HG03064 (cell line): Measurements from ENCODE around the gene HDAC9.

ENCODE experiments used
- ATAC-seq: cut with Tn5 transposase; IDR thresholded peaks from one replicate; pipeline ENCODE4 v1.9.1; 2021; ENCODE audit warnings: low read depth; ENCODE audit not compliant: unreplicated experiment

HDAC9 gene

GRCh38 chr7:18521945-18522566 lies 26.5 kb downstream of the HDAC9 start:
- ATAC-seq = no peak

GRCh38 chr7:18524248-18524647 lies 28.7 kb downstream of the HDAC9 start:
- ATAC-seq = no peak

GRCh38 chr7:18526368-18526878 lies 30.9 kb downstream of the HDAC9 start:
- no peak for ATAC-seq

DNA sequence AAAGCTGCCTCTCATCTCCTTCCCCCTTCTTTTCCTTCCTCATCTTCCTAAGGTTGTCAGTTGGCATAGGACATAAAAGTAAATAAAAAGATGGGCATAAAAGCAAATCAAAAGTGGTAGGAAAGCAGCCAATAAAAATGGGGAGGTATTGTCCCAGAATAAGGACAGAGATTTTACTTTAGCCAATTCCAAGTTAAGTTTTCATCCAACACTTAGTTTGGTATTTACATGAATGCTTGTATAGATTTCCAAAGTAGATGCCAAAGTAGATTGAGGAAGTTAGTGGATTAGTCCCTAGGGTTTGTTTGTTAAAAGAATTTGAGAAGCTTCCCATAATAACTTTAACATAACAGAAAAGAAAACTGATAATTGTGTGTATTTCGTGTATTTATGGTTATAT lies 33.7 kb downstream of the HDAC9 start:
- no peak for ATAC-seq

- peak; percentile 85 for ATAC-seq
Measured at GRCh38 chr7:18530224-18531179, 35.0 kb downstream of the HDAC9 start.

DNA sequence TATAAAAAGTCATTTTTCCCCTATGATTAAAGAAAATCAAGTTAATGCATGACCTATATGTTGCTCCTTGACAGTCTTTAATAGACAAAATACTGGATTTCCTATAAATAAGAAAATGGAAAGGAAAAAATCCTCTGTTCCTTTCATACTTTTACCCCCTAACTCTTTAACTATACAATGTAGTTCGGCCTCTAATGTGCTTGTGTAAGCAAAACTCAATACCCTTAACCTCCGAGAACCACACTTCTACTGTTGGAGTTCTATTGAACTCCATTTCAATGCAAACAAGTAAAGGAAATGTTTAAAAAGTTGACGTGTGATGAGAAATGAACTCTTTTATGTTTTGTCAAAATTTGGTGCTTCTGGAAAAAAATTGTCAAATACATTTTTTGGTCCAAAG lies 36.0 kb downstream of the HDAC9 start:
- no peak for ATAC-seq

- ATAC-seq = no peak
Measured at GRCh38 chr7:18532813-18533212, 37.3 kb downstream of the HDAC9 start.

DNA sequence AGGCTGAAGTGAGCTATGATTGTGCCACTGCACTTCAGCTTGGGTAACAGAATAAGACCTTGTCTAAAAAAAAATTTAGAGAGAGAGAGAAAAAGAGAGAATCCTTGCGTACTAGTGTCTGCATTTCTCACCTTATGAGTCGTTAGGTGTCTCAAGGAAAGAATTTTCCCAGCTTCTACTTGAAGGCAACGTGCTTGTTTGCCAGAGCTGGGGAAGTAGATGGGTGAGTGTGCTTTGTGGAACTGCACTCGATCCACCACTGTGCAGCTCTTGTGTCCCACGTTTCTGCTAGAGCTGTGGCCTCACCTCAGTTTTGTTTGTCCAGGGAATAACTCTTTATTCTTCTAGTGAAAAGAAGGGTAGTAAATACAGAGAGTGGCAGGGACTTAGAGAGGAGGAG lies 38.9 kb downstream of the HDAC9 start:
- ATAC-seq = no peak

DNA sequence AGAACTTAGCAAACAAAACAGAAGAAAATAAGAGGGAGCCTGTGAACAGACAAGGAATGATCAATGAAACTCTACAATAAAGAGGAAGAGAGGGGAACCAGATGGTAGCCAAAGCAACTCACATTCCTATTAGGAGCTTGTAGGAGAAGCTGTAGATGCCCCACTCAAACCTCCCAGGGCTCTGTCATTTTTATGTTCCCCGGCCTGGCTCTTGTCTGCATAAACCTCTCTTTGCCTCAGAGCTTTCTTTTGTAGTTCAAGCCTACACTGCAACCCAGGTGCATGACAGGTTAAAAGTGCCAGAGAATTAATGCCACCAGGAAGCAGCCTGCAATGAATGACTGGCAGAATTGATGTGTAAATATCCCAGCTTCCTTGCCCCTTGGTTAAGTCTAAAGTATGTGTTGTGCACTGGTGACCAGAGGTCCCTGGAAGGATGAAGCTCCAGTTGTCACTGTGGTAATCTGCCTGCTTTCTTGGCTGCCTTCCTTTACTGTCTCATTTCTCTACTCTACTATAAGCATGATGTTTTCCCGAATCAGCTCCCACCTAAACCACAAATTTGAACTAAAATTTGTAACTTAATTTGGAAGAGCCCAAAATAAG lies 40.4 kb downstream of the HDAC9 start:
- ATAC-seq = no peak

DNA sequence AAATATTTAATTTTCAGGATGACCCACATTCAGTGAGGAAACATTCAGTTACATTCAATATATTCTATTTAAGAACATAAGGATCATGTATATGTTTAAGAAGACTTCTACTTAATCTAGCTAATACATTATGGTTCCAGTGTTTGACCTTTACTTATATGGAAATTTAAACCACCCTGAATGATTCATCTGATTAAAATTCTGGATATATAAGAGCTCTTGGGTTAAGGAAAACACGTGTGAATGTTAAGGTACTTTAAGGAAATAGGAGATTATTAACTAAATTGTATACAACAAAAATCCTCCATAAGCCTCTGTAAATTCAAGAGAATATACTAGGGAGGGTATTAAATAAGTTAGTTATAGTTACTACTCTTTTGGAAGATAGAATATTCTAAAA lies 40.9 kb downstream of the HDAC9 start:
- ATAC-seq = no peak

DNA sequence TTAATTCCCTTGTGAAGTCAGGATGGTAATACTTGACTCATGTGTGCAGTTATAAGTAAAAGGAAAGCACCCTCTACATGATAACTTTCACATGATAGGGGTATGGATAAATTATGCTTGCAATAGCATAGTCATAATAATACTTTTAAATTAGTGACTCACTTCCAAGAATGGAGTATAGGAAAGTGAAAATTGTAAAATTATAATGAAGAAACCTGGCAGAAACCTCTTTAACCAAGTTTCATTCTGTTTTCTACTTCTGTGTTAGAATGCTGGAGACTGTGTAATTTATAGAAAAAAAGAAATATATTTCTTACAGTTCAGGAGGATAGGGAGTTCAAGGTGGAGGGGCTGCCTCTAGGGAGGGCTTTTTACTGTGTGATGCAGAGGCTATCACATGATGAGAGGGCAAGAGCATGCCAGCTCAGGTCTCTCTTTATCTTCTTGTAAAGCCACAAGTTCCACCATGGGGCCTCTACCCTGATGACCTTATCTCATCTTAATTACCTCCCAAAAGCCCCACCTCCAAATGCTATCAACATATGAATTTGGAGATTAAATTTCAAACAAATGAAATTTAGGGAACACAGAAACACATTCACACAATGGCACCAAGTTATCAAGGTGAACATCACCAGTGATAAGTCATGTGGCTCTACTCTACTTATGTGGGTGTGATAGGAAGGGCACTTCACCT lies 43.2 kb downstream of the HDAC9 start:
- ATAC-seq = peak; percentile 80

DNA sequence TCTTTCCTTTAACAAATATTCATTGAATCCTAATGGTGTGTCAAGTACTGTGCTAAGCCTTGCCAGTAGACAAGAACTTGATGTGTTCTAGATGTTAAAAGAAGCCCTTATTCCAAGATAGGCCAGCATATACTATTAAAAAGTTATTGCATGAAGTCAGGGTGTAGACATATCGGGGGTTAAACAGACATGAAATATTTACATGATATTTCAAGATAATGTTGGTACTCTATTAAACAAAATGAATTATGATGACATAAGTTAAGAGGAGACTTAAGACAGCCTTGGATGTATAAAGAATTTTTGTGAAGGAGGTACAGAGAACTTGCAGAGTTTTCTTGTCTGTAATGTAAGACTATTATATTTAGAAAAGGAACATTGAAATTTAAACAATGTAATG lies 44.8 kb downstream of the HDAC9 start:
- no peak for ATAC-seq

- ATAC-seq = no peak
Measured at GRCh38 chr7:18541181-18541870, 45.8 kb downstream of the HDAC9 start.

GRCh38 chr7:18541871-18542212 lies 46.3 kb downstream of the HDAC9 start:
- no peak for ATAC-seq

DNA sequence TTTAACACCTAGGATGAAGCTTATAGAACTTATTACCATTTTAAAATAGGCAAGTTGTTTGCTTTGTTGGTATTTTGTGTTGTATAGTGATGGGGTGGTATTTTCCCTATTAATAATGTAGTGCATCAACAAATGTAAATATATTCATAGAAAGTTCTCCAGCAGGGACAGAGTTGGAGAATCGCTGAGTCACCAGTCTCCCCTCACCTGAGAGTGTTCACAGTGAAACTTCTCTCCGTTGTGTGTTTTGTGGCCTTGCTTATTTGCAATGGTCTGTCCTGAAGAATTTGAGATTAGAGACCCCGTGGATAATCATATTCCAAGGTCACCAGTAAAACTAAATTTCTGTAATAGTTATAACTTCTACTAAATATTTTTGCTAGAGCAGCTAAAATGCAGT lies 51.0 kb downstream of the HDAC9 start:
- ATAC-seq = no peak

GRCh38 chr7:18547509-18548187 lies 52.1 kb downstream of the HDAC9 start:
- ATAC-seq = no peak

DNA sequence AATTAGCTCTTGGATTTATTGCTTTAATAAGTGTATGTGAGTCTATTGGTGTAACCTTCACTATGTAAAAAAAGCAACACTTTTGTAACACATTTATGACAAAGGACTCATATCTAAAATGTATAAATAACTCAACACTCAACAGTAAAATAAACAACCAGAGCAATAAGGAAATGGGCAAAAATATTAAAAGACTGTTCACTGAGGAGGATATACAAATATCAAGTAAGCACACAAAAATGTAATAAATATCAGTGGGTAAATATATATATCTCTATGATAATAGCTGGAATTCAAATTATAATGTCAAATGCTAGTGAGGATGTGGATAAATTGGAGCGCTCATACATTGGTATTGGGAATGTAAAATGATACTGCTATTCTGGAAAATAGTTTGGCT lies 53.0 kb downstream of the HDAC9 start:
- no peak for ATAC-seq

GRCh38 chr7:18550574-18550973 lies 55.0 kb downstream of the HDAC9 start:
- no peak for ATAC-seq

DNA sequence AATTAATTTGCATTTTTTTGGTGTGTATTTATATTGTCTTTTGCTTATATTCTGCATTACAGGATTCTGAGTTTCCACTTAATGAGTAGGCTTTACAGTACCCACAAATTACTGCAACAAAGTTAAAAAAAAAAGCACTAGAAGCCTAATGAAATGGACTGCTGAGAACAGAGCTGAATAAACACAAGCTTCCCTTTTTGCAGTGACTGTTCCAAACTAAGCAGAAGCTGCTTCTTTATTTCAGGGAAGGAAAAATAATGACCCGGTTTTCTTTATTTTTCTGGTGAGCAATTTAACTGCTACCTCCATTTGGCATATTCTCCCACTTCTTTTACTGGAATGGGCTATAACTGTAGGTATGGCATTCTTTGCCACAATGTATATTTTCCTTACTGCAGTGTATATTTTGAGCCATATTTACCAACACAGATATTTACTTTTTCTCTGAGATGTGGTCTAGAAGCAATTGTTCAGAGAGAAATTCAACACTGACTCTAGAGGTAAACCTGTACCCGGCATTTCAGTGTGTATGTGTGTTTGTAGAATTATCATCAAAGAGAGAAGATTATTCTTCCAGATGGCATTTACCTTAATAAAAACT lies 56.9 kb downstream of the HDAC9 start:
- no peak for ATAC-seq
